K562 (cell line): ENCODE data around the gene ANKRD60. TPM values are rescaled to one million over a fixed set of nuclear protein-coding genes. Genes with fewer than 3 reads are reported as not detected.

ENCODE experiments used
- CEBPB ChIP-seq: fragments of 450-650 bp; IDR thresholded peaks from 2 replicates; pipeline ENCODE4 v1.6.1; 2016; ENCODE audit warnings: missing genetic modification characterization, missing compliant biosample characterization
- CHD1 ChIP-seq: fragments of 200-600 bp; sonication (generic); IDR thresholded peaks from one replicate; pipeline ENCODE4 v1.6.1; 2012; ENCODE audit warnings: mild to moderate bottlenecking, moderate library complexity, low read length, inconsistent platforms
- CREM ChIP-seq: IDR thresholded peaks from 2 replicates; pipeline ENCODE4 v1.6.1; 2014; ENCODE audit warnings: antibody characterized with exemption, low read depth
- FOSL1 ChIP-seq: fragments of 200-800 bp; sonication (Bioruptor generic); conservative IDR thresholded peaks from 2 replicates; pipeline ENCODE4 v1.6.1; 2016; ENCODE audit warnings: missing genetic modification characterization, missing compliant biosample characterization
- FOXK1 ChIP-seq: sonication (generic); formaldehyde crosslinking; IDR thresholded peaks from 2 replicates; pipeline ENCODE4 v1.8.0; 2022; ENCODE audit warnings: missing genetic modification reagents, mild to moderate bottlenecking, borderline replicate concordance
- GATA2 ChIP-seq: sonication (generic); formaldehyde crosslinking; IDR thresholded peaks from 2 replicates; pipeline ENCODE4 v1.4.0; 2020; ENCODE audit warnings: mild to moderate bottlenecking, missing genetic modification reagents
- KLF6 ChIP-seq: fragments of 250-450 bp; sonication (Bioruptor Pico); IDR thresholded peaks from 2 replicates; pipeline ENCODE4 v1.4.0; 2020; ENCODE audit warnings: mild to moderate bottlenecking, moderate library complexity, borderline replicate concordance
- MEIS2 ChIP-seq: fragments of 450-650 bp; IDR thresholded peaks from 2 replicates; pipeline ENCODE4 v1.6.1; 2014; ENCODE audit warnings: mild to moderate bottlenecking; ENCODE audit not compliant: partially characterized antibody
- MTA1 ChIP-seq: fragments of 450-650 bp; IDR thresholded peaks from 2 replicates; pipeline ENCODE4 v1.6.1; 2017; ENCODE audit warnings: borderline replicate concordance
- NCOA6 ChIP-seq: fragments of 450-650 bp; IDR thresholded peaks from 2 replicates; pipeline ENCODE4 v1.6.1; 2017; ENCODE audit warnings: mild to moderate bottlenecking
- NRF1 ChIP-seq, 2 experiments: fragments of 450-650 bp; IDR thresholded peaks in 1 of 2; conservative IDR thresholded peaks in 1 of 2; 2 replicates each; pipeline ENCODE4 v1.6.1; 2014; ENCODE audit warnings: mild to moderate bottlenecking in 2 of 2
- POLR2AphosphoS5 ChIP-seq: IDR thresholded peaks from 2 replicates; pipeline ENCODE4 v1.6.1; 2011; ENCODE audit warnings: mild to moderate bottlenecking, low read depth, low read length, moderate library complexity; ENCODE audit not compliant: control insufficient read depth, insufficient read depth
- SNIP1 ChIP-seq: fragments of 450-650 bp; IDR thresholded peaks from 2 replicates; pipeline ENCODE4 v1.7.1; 2017; ENCODE audit warnings: low read depth, mild to moderate bottlenecking
- TEAD4 ChIP-seq, 2 experiments: sonication (generic) in 1 of 2; formaldehyde crosslinking in 1 of 2; IDR thresholded peaks; 2 replicates each; pipeline versions ENCODE4 v1.6.1 to v1.8.0; 2012 to 2022; ENCODE audit warnings: borderline replicate concordance in 1 of 2, inconsistent platforms in 1 of 2, low read length in 1 of 2, mild to moderate bottlenecking in 1 of 2, missing genetic modification reagents in 1 of 2
- ZC3H8 ChIP-seq: fragments of 450-650 bp; IDR thresholded peaks from 2 replicates; pipeline ENCODE4 v1.6.1; 2017
- ZNF143 ChIP-seq: sonication (generic); formaldehyde crosslinking; IDR thresholded peaks from 2 replicates; pipeline ENCODE4 v1.9.0; 2022; ENCODE audit warnings: mild to moderate bottlenecking, missing genetic modification reagents
- ZNF316 ChIP-seq: fragments of 450-650 bp; IDR thresholded peaks from 2 replicates; pipeline ENCODE4 v1.6.1; 2016
- ZNF639 ChIP-seq, 2 experiments: fragments of 200-800 bp in 1 of 2; sonication (Bioruptor generic) in 1 of 2; sonication (generic) in 1 of 2; formaldehyde crosslinking in 1 of 2; IDR thresholded peaks in 1 of 2; conservative IDR thresholded peaks in 1 of 2; 2 replicates each; pipeline versions ENCODE4 v1.5.0 to v1.6.1; 2016 to 2020; ENCODE audit warnings: missing compliant biosample characterization in 1 of 2, missing genetic modification characterization in 1 of 2, missing genetic modification reagents in 1 of 2
- ZNF699 ChIP-seq: fragments of 250-450 bp; sonication (Bioruptor Pico); IDR thresholded peaks from 2 replicates; pipeline ENCODE4 v1.8.0; 2021; ENCODE audit warnings: mild to moderate bottlenecking, moderate library complexity; ENCODE audit not compliant: insufficient replicate concordance
- ZNF778 ChIP-seq: fragments of 450-650 bp; formaldehyde crosslinking; IDR thresholded peaks from 2 replicates; pipeline ENCODE4 v1.4.0; 2020; ENCODE audit warnings: mild to moderate bottlenecking, moderate library complexity
- polyA plus RNA-seq, 8 experiments: library from polyadenylated mRNA; depleted of rRNA in 4 of 8; stranded (reverse) in 5 of 8; unstranded in 3 of 8; fragments of >200 nt; fragmentation: Nextera tagmentation in 2 of 8; fragmentation: Illumina TruSeq in 1 of 8; extraction: Ambion mirVana in 2 of 8; extraction: Trizol in 1 of 8; gene quantifications; 2 replicates each; pipeline versions ENCODE4 v1.2.1 to v1.2.3, GENCODE V29; 2011 to 2014; ENCODE audit warnings: inconsistent platforms in 1 of 8, missing spikeins in 1 of 8
- total RNA-seq, 7 experiments: library from RNA; depleted of rRNA in 6 of 7; stranded (reverse); fragments of >200 nt in 6 of 7; fragmentation: Illumina TruSeq in 2 of 7; extraction: Trizol in 2 of 7; gene quantifications; 2 replicates each; pipeline versions ENCODE4 v1.2.1 to v1.2.3, GENCODE V29; 2011 to 2021; ENCODE audit warnings: low replicate concordance in 1 of 7
- TF ChIP-seq, protein P1 (sequence below): fragments of 200-800 bp; sonication (Bioruptor generic); IDR thresholded peaks from 2 replicates; pipeline ENCODE4 v1.6.1; 2017; ENCODE audit warnings: missing genetic modification characterization, missing compliant biosample characterization
- TF ChIP-seq, protein P2 (sequence below), 2 experiments: fragments of 450-650 bp in 1 of 2; sonication (generic) in 1 of 2; formaldehyde crosslinking in 1 of 2; IDR thresholded peaks in 1 of 2; conservative IDR thresholded peaks in 1 of 2; 2 replicates each; pipeline versions ENCODE4 v1.6.1 to v1.8.1; 2016 to 2023; ENCODE audit warnings: mild to moderate bottlenecking in 2 of 2, moderate library complexity in 2 of 2, inconsistent platforms in 1 of 2, missing genetic modification reagents in 1 of 2
- TF ChIP-seq, protein P3 (sequence below): fragments of 450-650 bp; IDR thresholded peaks from 2 replicates; pipeline ENCODE4 v1.6.1; 2016; ENCODE audit warnings: antibody characterized with exemption

The ANKRD60 gene
- total and polyA plus RNA-seq, 9 of the 15 experiments (the other 6 are each of a cell fraction or from before 2014, with no cell fraction given), result not detected

DNA sequence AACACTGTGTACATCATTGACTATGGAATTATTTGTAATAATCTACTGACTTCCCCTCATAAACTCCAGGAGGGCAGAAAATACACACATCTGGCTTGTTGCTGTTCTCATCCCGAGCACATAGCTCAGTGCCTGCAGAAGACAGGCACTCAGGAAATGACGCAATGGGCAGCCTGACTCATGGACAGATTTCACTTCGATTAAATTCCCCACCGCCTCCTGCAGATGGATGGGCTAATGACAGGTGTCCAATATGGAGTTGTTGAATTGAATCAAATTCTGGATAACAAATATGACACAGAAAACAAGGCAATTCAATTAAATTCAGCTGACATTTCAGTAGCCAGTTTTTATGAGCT, 9.1 kb downstream of the ANKRD60 start (continued):
- no peak for TF ChIP-seq POLR2AphosphoS5
- peak; percentile 54 for TF ChIP-seq CEBPB
- no peak for TF ChIP-seq ZNF639 (CRISPR knock-in tag; conservative IDR thresholded peaks at IDR 0.05 in 1 of 2, IDR thresholded peaks at IDR 0.05 in 1 of 2)
- no peak for TF ChIP-seq ZNF143 (CRISPR knock-in tag)
- no peak for TF ChIP-seq ZC3H8
- TF ChIP-seq KLF6, result no peak
- no peak for TF ChIP-seq GATA2
- TF ChIP-seq, protein P1, sequence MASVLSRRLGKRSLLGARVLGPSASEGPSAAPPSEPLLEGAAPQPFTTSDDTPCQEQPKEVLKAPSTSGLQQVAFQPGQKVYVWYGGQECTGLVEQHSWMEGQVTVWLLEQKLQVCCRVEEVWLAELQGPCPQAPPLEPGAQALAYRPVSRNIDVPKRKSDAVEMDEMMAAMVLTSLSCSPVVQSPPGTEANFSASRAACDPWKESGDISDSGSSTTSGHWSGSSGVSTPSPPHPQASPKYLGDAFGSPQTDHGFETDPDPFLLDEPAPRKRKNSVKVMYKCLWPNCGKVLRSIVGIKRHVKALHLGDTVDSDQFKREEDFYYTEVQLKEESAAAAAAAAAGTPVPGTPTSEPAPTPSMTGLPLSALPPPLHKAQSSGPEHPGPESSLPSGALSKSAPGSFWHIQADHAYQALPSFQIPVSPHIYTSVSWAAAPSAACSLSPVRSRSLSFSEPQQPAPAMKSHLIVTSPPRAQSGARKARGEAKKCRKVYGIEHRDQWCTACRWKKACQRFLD (CRISPR knock-in tag), result no peak
- TF ChIP-seq, protein P2, sequence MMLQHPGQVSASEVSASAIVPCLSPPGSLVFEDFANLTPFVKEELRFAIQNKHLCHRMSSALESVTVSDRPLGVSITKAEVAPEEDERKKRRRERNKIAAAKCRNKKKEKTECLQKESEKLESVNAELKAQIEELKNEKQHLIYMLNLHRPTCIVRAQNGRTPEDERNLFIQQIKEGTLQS (IDR thresholded peaks at IDR 0.05), result peak; percentile 88
- TF ChIP-seq, protein P2 (CRISPR knock-in tag; conservative IDR thresholded peaks at IDR 0.05), result no peak
- TF ChIP-seq ZNF699, result no peak
- no peak for TF ChIP-seq SNIP1
- TF ChIP-seq FOXK1, result no peak
- TF ChIP-seq NCOA6, result no peak
- TF ChIP-seq ZNF778 (CRISPR knock-in tag), result no peak
- TF ChIP-seq MTA1, result no peak
- TF ChIP-seq CHD1, result no peak
- TF ChIP-seq, protein P3, sequence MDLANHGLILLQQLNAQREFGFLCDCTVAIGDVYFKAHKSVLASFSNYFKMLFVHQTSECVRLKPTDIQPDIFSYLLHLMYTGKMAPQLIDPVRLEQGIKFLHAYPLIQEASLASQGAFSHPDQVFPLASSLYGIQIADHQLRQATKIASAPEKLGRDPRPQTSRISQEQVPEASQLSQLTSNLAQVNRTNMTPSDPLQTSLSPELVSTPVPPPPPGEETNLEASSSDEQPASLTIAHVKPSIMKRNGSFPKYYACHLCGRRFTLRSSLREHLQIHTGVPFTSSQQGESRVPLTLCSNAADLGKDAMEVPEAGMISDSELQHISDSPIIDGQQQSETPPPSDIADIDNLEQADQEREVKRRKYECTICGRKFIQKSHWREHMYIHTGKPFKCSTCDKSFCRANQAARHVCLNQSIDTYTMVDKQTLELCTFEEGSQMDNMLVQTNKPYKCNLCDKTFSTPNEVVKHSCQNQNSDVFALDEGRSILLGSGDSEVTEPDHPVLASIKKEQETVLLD, result no peak
- peak; percentile 77 for TF ChIP-seq FOSL1 (tag)
- peak; percentile 54 for TF ChIP-seq MEIS2
- TF ChIP-seq NRF1 (conservative IDR thresholded peaks at IDR 0.05 in 1 of 2, IDR thresholded peaks at IDR 0.05 in 1 of 2), result no peak
- TF ChIP-seq CREM, result 0 out of 2 replicates have a peak, but pooled peaks have one; percentile 22
- TF ChIP-seq TEAD4 (IDR thresholded peaks at IDR 0.05; ENCODE audit: low read length), result 0 out of 2 replicates have a peak, but pooled peaks have one; percentile 35
- TF ChIP-seq TEAD4 (CRISPR knock-in tag; IDR thresholded peaks at IDR 0.05; ENCODE audit: borderline replicate concordance), result no peak
- no peak for TF ChIP-seq ZNF316
